AG09319 (cell line): Measurements from ENCODE around the gene NAT16.

Experiments
- DNase-seq: peaks from one replicate; pipeline ENCODE4 v3.0.0-alpha.2; 2010; ENCODE audit warnings: low read depth; ENCODE audit errors: extremely low read depth
- TF ChIP-seq, protein P1 (sequence below): IDR thresholded peaks from 2 replicates; pipeline ENCODE4 v1.5.1; 2011; ENCODE audit warnings: low read depth, mild to moderate bottlenecking, inconsistent platforms, low read length, moderate library complexity

The NAT16 gene

DNA sequence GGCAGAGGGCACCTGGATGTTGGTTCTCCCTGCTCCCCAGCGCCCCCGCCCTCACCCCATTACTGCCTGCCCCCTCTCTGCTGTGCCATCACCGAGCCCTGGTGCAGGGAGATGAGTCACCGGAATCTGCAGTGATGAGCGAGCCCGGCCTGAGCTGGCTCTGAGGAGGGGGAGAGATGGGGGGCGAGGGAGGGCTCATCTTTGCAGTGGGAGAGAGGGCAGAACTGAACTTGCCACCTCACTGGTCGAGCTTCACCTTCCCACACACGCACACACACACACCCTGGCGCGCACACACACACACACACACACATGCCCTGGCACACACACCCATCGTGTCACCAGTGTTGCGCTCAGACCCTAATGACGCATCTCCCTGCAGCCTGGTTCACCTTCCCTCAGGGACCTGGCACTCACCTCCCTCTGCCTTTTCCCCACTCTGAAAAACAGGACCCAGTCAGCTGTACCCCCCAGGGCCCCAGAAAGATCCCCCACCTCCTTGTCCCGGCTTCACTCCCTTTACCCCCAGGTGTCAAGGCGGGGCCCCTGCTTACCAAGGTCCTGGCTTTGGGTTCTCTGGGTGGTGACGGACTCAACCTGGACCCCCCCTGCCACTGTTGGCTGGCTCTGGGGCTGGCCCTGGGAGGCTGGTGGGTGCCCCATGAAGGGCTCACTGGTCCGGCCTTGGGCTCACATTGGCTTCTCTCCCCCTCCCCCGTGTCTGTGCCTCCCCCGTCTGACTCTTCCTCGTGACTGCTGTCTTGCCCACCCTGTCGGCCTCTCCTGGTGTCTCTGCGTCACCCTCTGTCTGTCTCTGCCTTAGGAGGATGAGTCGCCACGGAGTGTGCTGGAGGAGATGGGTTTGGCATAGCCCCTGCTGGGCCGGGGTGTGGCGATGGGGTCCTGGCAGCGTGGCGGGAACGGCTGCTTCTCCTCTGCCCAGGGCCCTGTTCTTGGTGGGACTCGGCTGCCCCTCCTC, 20.1 kb downstream of the NAT16 start:
- TF ChIP-seq, protein P1, sequence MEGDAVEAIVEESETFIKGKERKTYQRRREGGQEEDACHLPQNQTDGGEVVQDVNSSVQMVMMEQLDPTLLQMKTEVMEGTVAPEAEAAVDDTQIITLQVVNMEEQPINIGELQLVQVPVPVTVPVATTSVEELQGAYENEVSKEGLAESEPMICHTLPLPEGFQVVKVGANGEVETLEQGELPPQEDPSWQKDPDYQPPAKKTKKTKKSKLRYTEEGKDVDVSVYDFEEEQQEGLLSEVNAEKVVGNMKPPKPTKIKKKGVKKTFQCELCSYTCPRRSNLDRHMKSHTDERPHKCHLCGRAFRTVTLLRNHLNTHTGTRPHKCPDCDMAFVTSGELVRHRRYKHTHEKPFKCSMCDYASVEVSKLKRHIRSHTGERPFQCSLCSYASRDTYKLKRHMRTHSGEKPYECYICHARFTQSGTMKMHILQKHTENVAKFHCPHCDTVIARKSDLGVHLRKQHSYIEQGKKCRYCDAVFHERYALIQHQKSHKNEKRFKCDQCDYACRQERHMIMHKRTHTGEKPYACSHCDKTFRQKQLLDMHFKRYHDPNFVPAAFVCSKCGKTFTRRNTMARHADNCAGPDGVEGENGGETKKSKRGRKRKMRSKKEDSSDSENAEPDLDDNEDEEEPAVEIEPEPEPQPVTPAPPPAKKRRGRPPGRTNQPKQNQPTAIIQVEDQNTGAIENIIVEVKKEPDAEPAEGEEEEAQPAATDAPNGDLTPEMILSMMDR: no peak
- no peak for DNase-seq

DNA sequence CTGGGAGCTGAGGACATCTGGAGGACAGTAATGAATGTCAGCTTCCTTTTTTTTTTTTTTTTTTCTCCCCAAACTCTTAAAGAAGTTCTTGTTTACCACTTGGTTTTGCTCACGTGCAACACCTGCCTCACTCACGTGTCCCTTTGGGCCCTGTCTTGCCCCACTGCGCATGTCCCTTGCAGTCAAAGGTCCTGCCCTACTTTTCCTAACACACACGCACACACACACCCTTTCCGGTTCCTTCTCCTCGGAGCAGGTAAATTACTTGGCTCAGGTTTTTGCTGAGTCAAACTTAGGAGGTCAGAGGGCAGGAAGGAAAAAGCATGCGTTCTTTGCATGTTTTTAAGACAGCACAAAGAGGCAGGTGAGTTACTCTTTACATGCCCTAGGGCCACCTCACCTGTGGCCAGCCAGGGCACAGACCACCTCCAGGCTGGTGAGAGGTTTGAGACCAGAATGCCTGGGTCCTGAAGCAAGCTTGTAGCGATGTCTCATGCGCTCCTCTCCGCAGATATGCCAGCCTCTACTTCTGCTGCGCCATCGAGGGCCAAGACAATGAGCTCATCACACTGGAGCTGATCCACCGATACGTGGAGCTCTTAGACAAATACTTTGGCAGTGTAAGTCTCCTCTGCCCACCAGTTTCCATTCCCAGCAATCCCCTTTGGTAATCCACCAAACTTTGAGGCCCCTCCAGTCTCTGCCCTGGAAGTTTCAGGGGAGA, 23.1 kb downstream of the NAT16 start:
- DNase-seq: no peak
- TF ChIP-seq, protein P1: no peak

DNA sequence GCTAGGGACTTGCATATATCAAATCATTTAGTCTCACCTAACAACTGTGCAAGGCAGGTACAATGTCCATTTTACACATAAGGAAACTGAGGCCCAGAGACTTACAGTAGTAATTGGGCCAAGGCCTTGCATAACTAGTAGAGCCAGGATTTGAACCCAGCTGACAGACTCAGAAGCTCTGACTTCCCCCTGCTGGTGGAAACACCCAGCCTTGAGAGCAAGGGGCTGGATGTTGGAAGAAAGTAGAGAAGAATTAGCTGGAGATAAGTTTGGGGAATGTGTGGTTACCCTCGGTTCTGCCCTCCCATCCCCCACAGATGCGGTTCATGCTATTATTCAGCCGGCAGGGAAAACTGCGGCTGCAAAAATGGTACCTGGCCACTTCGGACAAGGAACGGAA, 23.8 kb downstream of the NAT16 start:
- no peak for DNase-seq
- TF ChIP-seq, protein P1: no peak; the same call in 1 of the 2 replicates

DNA sequence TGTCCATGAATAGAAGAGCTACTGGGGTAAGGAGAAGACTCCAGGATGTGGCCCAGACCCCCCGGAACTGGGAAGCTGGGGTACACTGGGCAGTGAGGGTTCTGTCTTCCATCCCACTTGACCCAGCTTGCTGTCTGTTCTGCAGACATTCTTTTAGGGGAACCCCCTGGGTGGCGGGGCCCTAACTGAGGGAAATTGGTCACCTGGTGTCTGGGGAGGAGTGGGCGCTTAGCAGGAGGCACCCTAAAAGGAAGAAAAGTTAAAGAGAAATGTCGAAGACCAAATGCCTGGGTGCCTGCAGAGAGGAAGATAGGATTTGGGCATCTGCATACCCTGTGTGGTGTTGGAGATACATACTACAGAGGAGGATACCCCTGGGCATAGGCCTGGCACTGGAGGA, 24.8 kb downstream of the NAT16 start:
- DNase-seq: no peak
- TF ChIP-seq, protein P1: no peak

DNA sequence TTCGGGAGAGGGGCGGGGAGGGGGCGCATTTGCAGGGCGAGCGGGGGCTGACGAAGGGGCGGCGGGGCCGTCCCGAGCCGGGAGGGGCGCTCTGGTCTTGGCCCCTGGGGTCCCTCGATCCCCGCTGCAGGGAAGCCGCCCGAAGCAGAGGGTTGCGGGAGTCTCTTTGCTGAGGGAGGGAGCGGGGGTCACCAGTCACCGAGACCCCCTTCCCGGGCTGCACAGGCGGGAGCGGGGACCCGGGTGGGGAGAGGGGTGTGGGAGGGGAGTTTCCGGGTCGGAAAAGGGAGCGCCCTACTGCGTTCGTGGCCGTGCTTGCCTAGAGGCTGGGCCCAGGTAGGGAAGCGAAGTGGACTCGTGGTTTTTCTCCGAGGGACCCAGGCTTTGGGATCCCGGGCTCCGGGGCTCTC, 25.4 kb downstream of the NAT16 start:
- no peak for DNase-seq
- TF ChIP-seq, protein P1: no peak

DNA sequence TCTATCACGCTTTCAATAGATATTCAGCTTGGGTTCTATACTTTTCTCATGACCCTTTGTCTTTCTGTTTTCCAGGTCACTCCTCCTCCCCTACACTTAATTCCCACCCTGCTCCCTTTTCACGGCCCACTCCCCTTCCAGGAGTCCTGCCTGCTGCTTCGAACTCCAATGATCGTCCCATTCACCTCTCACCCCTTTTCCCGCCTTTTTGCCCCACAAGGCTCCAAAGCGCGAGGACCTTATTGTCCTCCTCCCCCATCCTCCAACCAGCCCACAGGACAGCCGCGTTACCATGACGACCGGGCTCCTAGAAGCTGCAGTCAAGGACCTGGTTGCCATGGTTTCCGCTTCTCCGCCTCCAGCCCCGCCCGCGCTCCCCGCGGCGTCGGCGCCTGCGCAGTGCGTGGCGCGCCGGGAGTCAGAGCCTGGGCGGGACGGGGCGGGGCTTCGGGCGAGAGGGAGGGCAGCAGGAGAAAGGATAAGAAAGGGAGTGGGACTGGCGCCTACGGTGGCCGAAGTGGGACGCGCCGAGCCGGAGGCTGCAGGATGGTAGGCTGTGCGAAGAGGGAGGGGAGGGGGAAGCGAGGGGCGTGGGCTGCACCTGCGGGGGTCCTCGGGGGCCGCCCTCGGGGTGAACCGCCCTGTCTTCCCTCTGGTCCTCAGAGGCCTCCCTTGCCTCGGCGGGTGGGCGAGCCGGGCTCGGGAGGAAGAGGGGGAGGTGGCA, 26.0 kb downstream of the NAT16 start, which contains the start of gene AP1S1:
Gene AP1S1 (plus strand): TSS at position 508 of the 724 bp plus-strand sequence. CDS start 39 bp downstream, at position 547.
- TF ChIP-seq, protein P1: no peak
- peak; percentile 81 for DNase-seq
